HG03045 (cell line): ENCODE measurements around the gene TRPM5.

Source experiments
- ATAC-seq: cut with Tn5 transposase; IDR thresholded peaks from one replicate; pipeline ENCODE4 v1.9.1; 2021; ENCODE audit warnings: mild to moderate bottlenecking, moderate library complexity; ENCODE audit not compliant: unreplicated experiment

The TRPM5 gene

DNA sequence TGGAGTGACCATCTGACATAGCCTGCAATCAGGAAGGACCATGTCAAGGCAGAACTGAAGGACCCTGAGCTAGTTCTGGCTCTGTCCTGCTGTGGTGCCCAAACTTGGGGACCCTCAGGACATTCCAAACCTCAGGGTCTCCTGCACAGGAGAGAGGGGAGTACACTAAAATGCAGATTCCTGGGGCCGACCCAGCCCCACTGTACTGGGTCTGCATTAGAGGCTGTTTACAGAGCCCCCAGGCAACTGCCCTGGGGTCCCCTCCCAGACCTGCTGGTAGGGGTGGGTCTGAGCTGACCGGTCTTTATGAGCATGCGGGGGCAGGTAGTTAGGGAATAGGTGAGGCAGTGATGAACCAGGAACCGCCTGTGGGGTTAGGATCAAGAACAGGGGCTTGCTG lies 6.8 kb downstream of the TRPM5 start:
- no peak for ATAC-seq

DNA sequence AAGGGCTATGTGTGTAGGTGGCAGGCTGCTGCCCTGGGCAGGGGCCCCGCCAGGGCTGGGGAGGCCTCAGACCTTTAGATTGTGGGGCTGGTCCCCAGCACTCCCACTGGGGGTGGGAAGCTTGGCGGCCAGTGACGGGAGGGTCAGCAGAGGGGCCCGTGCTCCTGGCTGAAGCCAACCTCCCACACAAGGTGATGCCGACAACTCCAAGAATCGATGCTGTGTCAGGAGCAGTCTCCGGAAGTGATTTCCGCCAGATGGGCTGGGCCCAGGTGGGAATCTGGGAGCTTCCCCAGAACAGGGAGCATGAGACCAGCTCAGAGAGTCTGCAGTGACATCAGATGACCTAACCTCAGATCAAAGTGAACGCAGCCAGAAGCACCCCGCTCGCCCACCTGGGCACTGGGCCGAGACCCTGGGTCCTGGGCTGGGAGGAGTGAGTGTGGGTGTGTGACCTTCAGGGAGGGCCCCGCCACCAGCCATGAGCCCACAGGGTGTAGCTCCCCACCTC lies 7.7 kb downstream of the TRPM5 start:
- ATAC-seq, result no peak

- no peak for ATAC-seq
Observed at GRCh38 chr11:2436013-2436520, 8.2 kb downstream of the TRPM5 start.

- no peak for ATAC-seq
Observed at GRCh38 chr11:2435288-2436012, 8.9 kb downstream of the TRPM5 start.

- ATAC-seq, result no peak
Observed at GRCh38 chr11:2434506-2435255, 9.6 kb downstream of the TRPM5 start.

GRCh38 chr11:2434008-2434407 lies 10.3 kb downstream of the TRPM5 start:
- ATAC-seq, result no peak

DNA sequence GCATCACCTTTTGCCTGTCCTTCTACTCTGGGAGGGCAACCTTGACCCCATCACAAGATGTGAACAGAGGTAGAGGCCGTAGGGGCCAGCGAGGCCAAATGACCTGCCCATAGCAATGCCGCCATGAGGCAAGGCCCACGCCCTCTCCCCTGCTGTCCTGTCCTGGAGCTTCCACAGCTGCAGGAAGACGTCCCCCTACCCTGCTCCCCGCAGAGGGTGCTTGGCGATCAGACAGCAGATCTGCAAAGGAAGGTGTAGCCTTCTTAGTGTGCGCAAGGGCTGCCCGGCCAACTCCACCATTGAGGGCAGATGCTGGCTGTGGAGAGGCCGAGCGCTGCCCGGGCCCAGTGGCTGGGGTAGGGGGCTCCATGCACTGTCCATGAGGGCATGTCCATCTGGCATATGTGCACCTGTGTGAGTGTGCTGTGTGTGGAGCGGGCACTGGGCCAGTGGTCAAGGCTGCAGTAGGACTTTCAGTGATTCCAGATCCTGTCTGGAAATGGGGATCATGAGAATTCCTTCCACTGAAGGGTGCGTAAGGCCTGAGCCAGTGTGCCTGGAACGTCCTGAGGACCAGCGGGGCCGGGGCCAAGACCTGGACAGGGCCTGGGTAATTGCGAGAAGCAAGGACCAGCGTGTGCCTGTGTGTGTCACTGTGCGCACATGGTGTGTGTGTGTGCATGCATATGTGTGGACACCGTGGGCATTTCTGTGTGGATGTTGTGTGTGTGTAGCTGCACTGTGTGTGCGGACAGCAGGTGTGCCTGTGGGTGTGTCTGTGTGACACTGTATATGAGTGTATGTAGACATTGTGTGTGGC lies 11.0 kb downstream of the TRPM5 start:
- ATAC-seq, result no peak

DNA sequence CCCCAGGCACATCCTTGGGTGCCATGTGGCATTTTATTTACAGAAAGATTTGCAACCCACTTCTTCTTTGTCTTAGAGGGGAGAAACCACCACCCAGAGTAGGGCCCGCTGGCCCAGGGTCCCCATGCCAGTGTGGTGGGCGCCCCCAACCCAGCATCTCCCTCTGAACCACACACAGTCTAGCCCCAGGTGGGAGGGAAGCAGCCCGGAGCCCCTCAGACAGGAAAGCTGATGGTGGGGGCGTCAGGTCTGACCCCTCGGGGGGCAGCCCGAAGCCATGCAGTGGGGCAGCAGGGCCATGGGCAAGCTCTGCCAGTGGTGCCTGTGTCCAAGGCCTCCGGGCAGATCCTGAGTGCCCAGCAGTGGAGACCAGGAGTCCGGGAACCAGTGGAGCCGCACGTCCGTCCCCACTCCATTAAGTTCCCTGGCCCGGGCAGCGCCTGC lies 11.7 kb downstream of the TRPM5 start:
- ATAC-seq, result no peak

DNA sequence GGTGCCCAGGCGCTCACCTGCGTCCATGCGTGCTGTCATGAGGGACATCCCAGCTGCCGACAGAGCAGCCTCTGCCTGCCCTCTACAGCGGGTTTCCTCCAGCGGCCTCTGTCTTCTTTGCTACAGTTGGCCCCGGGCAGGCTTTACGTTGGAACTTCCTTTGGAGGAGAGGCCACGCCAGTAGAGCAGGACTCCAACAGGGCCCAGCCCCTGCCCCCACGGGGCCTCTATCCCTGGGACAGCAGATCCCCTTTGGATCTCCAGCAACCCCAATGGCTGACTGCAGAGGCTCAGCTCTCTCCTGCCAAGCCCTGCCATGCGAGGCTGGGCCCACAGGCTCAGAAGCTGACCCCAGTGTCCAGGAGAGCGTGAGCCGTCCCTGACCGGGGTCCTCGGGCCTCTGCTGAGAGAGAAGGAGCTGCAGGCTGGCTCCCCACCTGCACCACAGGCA lies 12.1 kb downstream of the TRPM5 start:
- no peak for ATAC-seq

DNA sequence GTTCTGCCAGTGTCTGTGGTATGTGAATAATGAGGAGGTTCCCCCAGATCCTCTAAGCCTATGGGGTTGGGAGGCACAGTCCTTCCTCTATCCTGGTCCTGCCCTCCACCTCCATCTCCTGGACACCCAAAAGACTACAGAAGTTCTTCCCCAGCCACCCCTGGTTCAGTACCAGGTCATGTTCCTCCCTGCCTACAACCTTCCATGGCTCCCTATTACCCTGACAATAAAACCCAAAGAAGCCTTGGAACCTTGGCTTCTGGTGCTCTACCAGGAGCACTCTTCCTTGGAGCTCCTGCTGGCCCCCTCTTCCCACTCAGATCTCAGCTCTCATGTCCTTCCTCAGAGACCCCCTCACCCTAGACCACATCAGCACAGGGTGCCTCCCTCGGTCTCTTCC lies 12.9 kb downstream of the TRPM5 start:
- no peak for ATAC-seq

DNA sequence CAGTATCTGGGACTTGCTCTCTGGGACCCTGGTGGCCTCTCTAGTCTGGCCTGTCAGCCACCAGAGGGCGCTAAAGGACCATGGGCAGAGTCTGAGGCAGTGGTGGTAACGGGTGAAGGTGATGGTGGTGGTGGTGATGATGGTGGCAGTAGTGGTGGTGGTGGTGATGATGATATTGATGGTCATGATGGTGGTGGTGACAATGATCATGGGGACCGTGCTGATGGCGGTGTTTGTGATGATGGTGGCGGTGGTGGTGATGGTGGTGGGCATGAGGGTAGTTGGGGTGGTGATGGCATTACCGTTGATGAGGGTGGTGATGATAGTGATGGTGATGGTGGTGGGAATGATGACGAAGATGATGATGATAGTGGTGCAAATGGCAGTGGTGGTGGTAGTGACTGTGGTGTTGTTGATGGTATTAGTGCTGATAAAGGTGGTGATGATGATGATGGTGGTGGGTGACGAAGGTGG lies 16.0 kb downstream of the TRPM5 start:
- ATAC-seq, result no peak

DNA sequence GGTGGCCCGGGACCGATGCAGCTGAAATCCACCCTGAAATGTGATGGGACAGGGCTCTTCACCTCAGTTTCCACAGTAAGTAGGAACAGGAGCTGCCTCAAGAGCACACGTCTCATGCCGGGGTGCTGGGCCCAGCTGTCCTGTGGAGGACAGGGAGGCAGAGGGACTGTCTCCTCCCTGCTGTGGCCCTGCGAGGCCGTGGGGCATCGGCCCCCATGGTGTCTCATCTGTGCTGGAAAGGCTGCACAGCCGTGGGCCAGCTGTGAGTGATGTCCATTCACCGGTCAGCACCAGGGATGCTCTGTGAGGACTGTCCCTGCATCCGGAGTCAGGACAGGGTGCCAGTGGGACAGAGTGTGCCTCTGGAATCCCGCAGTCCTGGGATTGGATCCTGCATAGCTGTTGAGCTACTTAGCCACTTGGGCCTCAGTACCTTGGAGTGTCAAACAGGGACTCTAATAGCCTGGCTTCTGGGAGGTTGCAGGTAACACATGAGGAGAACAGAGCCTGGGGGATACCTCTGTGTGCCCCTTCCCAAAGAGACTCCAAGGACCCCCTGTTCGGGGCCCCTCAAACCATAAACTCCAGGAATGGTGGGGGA lies 16.5 kb downstream of the TRPM5 start:
- ATAC-seq, result no peak

DNA sequence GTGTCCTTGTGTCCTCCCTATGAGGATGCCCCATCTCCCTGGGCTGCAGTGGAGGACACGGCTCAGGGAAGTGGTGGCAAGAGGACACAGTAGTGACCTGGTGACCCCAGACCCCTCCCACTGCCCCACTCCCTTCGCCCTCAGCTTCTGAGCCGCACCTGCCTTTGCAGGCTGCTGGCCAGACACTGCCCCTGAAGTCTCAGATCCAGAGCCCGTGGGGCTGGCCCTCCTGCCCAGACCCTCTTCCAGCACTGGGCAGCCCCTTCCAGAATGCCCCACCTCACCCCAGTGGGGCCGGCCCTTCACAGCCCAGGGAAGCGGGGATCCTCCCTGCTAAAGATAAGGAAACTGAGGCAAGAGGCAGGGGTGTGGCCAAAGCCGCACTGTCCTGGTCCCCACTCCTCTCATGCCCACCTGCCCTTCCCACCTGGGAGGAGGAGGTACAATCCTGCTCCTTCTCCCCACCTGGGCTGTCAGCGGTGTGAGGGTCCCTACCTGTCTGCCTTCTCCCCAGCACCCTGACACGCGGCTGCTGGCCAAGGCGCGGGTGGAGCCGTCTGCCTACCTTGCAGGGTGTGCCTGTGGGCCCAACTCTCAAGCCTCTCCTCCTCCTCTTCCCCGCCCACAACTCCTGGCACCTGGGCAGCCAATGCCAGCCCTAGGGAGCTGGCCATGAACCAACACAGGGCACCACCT lies 17.3 kb downstream of the TRPM5 start:
- no peak for ATAC-seq

DNA sequence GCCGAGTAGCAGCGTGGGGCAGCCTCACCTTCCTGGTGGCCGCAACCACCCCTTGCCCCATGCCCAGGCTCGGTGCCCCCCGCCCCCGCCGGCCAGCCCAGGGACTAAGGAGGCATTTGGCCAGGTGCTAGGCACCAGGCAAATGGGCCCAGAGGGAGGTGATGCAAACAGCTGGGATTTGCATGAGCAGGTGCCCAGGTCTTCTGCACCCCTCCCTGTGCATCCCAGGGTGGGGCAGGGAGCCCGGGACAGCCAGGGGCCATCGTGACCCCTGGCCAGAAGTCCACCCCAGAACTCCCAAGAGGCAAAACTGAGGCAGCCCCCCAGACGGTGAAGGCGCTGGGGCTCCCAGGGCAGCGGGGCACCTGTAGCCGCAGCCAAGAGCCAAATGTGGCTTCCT lies 18.1 kb downstream of the TRPM5 start:
- ATAC-seq, result no peak

DNA sequence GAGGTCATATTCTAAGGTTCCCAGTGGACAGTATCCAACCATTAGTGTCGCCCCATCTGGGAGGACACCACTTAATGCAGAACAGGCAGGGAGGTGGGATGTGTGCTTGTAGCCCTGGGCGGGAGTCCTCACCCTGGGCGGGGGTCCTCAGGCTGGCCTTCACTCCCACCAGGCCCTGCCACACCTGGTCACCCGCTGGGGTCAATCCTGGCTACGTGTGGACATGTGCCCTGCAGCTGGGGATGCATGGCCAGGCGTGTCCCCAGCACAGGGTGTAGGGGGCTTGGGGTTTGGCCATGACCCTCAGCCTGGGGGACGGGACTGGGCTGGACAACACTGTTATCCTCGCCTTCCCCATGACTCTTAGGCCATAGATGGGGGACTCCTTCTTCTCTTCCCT lies 18.8 kb downstream of the TRPM5 start:
- no peak for ATAC-seq

DNA sequence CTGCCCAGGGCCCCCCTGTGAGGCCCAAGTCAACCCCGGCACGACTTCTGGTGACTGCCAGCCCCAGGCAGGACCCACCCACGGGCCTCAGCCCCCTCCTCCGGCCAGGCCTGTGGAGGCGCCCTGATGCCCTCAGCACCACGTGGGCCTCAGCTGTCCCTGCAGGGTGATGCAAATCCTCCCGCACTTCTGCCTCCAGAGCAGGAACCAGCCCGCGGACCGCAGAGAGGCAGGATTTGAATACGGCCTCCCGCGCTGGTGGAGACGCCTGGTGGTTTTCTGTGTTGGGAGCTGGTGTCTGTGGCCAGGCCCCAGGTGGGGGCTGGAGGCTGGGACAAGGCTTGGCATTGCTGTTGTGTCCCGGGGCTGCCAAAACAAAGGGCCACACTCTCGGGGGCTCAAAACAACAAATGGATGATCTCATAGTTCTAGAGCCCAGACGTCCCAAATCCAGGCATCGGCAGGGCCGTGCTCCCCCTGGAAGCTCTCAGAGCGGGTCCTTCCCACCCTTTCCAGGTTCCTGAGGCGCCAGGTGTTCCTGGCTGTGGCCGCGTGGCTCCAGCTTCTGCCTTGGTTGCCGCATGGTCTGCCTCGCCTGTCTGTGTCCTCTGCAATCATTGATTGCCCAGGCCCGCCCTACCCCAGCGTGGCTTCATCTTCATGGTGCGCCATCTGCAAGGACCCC lies 19.4 kb downstream of the TRPM5 start:
- no peak for ATAC-seq

DNA sequence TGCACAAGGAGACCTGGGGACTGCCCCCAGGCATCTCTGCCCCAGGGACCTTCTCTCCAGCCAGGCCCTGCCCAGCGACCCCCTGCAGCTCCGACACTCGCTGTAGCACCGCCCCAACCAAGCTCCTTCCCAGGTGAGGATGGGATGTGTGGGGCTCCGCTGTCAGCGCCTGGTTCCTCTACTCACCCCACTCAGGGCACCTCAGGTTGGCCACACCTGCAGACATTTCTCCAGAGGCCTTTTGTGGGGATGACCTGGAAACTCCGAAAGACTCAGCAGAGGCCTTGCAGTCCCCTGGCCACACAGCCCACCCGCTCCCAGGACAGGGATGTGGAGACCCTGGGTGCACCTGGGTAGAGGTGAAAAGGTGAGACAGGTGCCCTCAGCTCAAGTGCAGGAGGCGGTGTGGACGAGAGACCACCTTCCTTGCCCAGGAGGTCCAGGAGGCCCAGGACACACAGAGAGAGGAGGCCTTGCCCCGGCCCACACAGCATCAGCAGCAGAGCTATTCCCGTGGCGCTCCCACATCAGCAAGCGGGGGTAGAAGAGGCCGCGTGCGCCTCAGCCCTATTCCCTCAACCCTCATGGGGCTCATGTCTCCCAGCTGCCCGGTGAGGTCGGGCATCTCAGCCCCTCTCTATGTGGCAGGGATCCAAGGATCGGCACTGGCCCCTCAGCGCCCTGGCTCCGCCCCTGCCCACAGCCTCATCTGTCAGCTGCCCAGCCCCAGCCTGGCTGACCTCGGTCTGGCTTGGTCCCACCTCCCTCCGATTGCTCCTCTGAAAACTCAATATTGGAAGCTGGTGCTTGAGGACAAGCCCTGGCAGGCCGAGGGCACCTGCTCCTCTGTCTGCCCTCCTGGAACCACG lies 20.9 kb downstream of the TRPM5 start:
- ATAC-seq, result no peak

DNA sequence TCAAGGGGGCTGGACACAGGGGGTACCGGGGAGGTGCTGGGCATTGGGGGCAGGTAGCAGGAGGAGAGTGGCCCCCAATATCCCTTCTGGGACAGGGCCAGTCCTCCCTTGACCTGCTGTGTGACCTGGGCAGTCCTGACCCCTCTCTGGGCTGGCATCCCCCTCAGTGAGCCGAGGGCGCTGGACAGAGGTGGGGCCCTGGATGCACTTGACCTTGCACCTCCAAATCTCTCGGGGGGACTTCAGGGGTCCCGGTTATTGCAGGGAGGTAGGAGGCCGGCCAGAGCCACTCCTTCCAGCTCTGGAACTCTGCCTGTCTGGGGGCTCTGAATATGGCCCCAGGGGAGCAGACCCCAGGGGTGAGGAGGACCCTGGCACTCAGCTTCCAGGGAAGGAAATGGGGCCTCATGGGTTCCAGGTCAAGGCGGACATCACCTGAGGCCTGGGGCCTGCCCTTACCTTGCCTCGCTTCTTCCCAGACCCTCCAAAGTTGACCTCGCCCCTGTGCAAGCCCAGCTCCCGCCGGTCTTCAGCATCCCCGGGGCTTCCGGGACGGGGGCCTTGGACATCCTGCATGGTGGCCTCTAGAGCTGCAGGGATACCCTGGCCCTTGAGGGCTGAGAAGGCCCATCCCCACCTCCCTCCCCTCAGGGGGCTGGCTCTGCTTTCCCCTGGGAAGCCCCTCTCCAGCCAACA lies 21.7 kb downstream of the TRPM5 start:
- no peak for ATAC-seq
